OCI-LY1 (cell line): ENCODE data around the gene SIK3.
A peak's percentile ranks its signal among the peaks of the same experiment; 100 is the strongest.
"Not testable (repeated sequence)": the region's sequence is repeated elsewhere in the genome, so short reads cannot be mapped to it uniquely, and the experiment has no call there.

Experiments used
- H2AFZ ChIP-seq: fragments of 200-600 bp; sonication (generic), shearing (Covaris generic); 2 replicates; pipeline ENCODE4 v1.6.0; 2014; ENCODE audit warnings: antibody characterized with exemption, mild to moderate bottlenecking, low read length
- H3F3A ChIP-seq: fragments of 200-600 bp; sonication (generic), shearing (Covaris generic); 2 replicates; pipeline ENCODE4 v1.6.0; 2014; ENCODE audit warnings: mild to moderate bottlenecking, antibody characterized with exemption, low read length, moderate library complexity; ENCODE audit not compliant: insufficient read depth
- H3K27ac ChIP-seq: fragments of 200-600 bp; sonication (generic); 2 replicates; pipeline ENCODE4 v1.5.1; 2014; ENCODE audit warnings: low read length, mixed run types, mild to moderate bottlenecking, low read depth; ENCODE audit not compliant: poor library complexity, severe bottlenecking
- H3K27me3 ChIP-seq: fragments of 200-600 bp; sonication (generic); 2 replicates; pipeline ENCODE4 v1.6.0; 2014; ENCODE audit warnings: antibody characterized with exemption, mild to moderate bottlenecking, low read length, moderate library complexity; ENCODE audit not compliant: insufficient read depth
- H3K36me3 ChIP-seq: fragments of 200-600 bp; sonication (generic); 2 replicates; pipeline ENCODE4 v1.6.1; 2014; ENCODE audit warnings: mild to moderate bottlenecking, antibody characterized with exemption, low read length, moderate library complexity, mixed read lengths; ENCODE audit not compliant: insufficient read depth
- H3K4me1 ChIP-seq: fragments of 200-600 bp; sonication (generic); 2 replicates; pipeline ENCODE4 v1.5.1; 2014; ENCODE audit warnings: mild to moderate bottlenecking, low read length, moderate library complexity; ENCODE audit not compliant: insufficient read depth, severe bottlenecking
- H3K4me2 ChIP-seq: fragments of 200-600 bp; sonication (generic), shearing (Covaris generic); 2 replicates; pipeline ENCODE4 v1.6.1; 2014; ENCODE audit warnings: low read length
- H3K4me3 ChIP-seq: fragments of 200-600 bp; sonication (generic); 2 replicates; pipeline ENCODE4 v1.5.1; 2014; ENCODE audit warnings: low read length, low read depth, mild to moderate bottlenecking, mixed read lengths; ENCODE audit not compliant: poor library complexity, severe bottlenecking
- H3K79me2 ChIP-seq: fragments of 200-600 bp; shearing (Covaris generic); 2 replicates; pipeline ENCODE4 v1.6.1; 2016; ENCODE audit warnings: mixed run types, low read length, mixed read lengths; ENCODE audit not compliant: insufficient read depth
- H3K9ac ChIP-seq: fragments of 200-600 bp; sonication (generic), shearing (Covaris generic); 2 replicates; pipeline ENCODE4 v1.6.1; 2014; ENCODE audit warnings: mild to moderate bottlenecking, low read length, mixed read lengths
- H3K9me2 ChIP-seq: fragments of 200-600 bp; sonication (generic), shearing (Covaris generic); 2 replicates; pipeline ENCODE4 v1.6.1; 2014; ENCODE audit warnings: low read depth, mild to moderate bottlenecking, low read length, mixed read lengths
- H3K9me3 ChIP-seq: fragments of 200-600 bp; shearing (Covaris generic); 2 replicates; pipeline ENCODE4 v1.6.1; 2014; ENCODE audit warnings: low read length, mixed read lengths
- H4K20me1 ChIP-seq: fragments of 200-600 bp; sonication (generic), shearing (Covaris generic); 2 replicates; pipeline ENCODE4 v1.6.0; 2016; ENCODE audit warnings: mild to moderate bottlenecking, low read length; ENCODE audit not compliant: insufficient read depth
- CTCF ChIP-seq: fragments of 200-600 bp; sonication (generic), shearing (Covaris generic); IDR thresholded peaks from 2 replicates; pipeline ENCODE4 v1.5.1; 2017; ENCODE audit warnings: mild to moderate bottlenecking, antibody characterized with exemption, low read length, moderate library complexity, mixed read lengths
- EZH2 ChIP-seq: fragments of 200-600 bp; sonication (generic), shearing (Covaris generic); IDR thresholded peaks from 2 replicates; pipeline ENCODE4 v1.8.0; 2017; ENCODE audit warnings: borderline replicate concordance, mixed run types, mild to moderate bottlenecking, antibody characterized with exemption, low read length, moderate library complexity, mixed read lengths

SIK3 gene

DNA sequence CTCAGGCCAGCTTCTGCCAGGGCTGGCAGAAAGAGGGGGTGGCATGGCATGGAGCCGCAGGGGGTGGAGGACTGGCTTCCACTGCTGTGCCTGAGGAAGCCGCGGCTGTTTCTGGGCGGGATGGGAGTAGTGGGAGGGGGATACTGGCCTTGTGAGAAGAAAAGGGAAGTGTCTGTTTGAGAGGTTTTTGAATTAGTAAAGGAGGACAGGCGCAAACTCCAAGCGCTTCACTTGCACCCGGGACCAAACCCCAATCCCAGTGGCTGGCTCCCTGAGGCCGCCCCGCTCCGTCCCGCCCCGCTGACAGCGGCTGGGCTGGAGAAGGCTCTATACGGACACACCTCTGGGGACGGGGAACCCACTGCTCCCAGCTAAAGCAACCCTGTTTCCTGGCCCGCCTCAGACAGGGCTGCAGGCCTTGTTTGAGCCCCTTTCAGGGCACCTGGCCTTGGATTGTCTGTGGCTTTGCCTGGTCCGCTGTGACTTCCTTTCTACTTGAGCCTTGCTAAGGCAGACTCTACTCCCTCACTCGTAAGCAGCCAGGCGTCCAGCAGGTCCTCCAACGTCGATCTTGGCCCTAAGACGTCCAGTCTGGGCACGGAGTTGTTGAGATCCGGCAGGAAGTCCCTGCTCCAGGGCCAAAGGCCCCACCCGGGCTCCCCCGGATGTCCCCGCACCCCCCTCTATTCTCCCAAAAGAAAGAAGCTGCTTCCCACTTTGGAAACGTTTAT is 263.0 kb downstream of the SIK3 start:
- Histone ChIP-seq H3K4me2 (peak overlapping the region; percentile 66), H4K20me1 (no peaks in the 10 kb centered on the region), H3K4me3 (peak overlapping the region; percentile 51), H3K9ac (peak overlapping the region; percentile 36; the same call in 1 of the 2 replicates), H3K79me2 (no peaks in the 10 kb centered on the region), H3K9me2 (no peaks in the 10 kb centered on the region), H3K27me3 (no peaks in the 10 kb centered on the region), H3K9me3 (no peaks in the 10 kb centered on the region), H3K36me3 (no peaks in the 10 kb centered on the region), H3K4me1 (peaks cover 8% of the 10 kb centered on the region), H3F3A (no peaks in the 10 kb centered on the region), H3K27ac (no peak overlapping the region), H2AFZ (no peak overlapping the region)
- no peak for TF ChIP-seq CTCF
- TF ChIP-seq EZH2: no peak

- H3K36me3 ChIP-seq, H3K4me3 ChIP-seq, H3K27ac ChIP-seq, H2AFZ ChIP-seq, H3K4me2 ChIP-seq, H4K20me1 ChIP-seq, H3F3A ChIP-seq, H3K9me3 ChIP-seq, H3K4me1 ChIP-seq, H3K79me2 ChIP-seq, H3K27me3 ChIP-seq, H3K9me2 ChIP-seq, H3K9ac ChIP-seq: not testable (repeated sequence)
These were observed 263.6 kb downstream of the SIK3 start for GRCh38 chr11:116834535-116835041.

DNA sequence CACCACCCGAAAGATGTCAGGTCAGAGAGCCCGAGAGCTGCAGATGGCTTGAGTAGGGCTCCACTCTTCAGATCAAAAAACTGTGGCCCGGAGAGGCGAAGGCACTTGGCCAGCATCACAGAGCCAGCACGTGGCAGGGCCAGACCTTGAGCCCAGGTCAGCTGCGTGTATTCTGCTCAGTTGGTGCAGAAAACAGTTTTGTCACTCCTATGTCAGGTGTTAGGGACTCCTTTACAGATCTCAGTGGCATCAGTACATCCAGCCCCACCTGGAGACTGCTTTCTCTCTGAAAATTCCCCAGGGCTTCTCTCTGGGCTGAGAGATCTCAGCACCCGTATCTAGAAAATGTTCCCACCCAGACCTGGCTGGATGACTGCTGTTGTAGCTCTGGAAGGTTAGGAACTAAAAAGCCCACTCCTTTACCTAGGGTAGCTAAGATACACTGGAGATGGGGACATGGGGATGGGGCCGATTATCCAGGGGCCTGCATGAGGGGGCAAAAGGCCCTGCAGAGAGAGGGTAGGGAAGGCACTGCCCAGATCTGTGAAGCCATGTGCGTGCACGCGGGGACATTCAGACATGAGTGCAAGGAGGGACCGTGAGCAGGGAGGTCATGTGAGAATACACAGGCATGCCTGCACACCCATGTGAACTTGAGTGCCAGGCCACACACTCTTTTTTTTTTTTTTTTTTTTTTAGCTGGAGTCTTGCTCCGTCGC is 264.3 kb downstream of the SIK3 start:
- TF ChIP-seq EZH2 (no peak), CTCF (no peak)
- no peaks in the 10 kb centered on the region for H3K9me3 ChIP-seq

More for the DNA sequence above, 264.3 kb downstream of the SIK3 start:
- Histone ChIP-seq H3K4me1 (peaks cover 8% of the 10 kb centered on the region), H3K27ac (no peak overlapping the region), H3K9me2 (no peaks in the 10 kb centered on the region), H3K79me2 (no peaks in the 10 kb centered on the region), H3K4me2 (no peak overlapping the region), H3K36me3 (no peaks in the 10 kb centered on the region), H3F3A (no peaks in the 10 kb centered on the region), H3K4me3 (no peak overlapping the region), H4K20me1 (no peaks in the 10 kb centered on the region), H3K9ac (no peak overlapping the region), H2AFZ (no peak overlapping the region), H3K27me3 (no peaks in the 10 kb centered on the region)
